ENCODE results near the gene CNTN5. TPM values are rescaled to one million over a fixed set of nuclear protein-coding genes. Genes with fewer than 3 reads are reported as not detected.

Gene CNTN5
- polyA plus RNA-seq, 1 donor from 2014 or later = 1.1 TPM

GRCh38 chr11:99352642-99353041, 331.9 kb downstream of the CNTN5 start:
- Histone ChIP-seq H3K4me2 (ENCODE audit: low read length) (no peak overlapping the region), H2AFZ (ENCODE audit: low read depth, low read length) (no peak overlapping the region), H3K4me3 (ENCODE audit: low read length) (no peak overlapping the region), H3K79me2 (replicated peaks; ENCODE audit: insufficient read depth, low read length) (no peaks in the 10 kb centered on the region), H3K9me2 (ENCODE audit: insufficient read depth, low read length) (no peaks in the 10 kb centered on the region), H3K9me3 (ENCODE audit: low read length) (no peaks in the 10 kb centered on the region), H3F3A (ENCODE audit: insufficient read depth, low read length, poor library complexity, severe bottlenecking) (no peaks in the 10 kb centered on the region), H3K27ac (ENCODE audit: low read length) (no peak overlapping the region), H3K36me3 (ENCODE audit: insufficient read depth, low read length) (no peaks in the 10 kb centered on the region), H4K20me1 (ENCODE audit: insufficient read depth) (no peaks in the 10 kb centered on the region), H3K9ac (ENCODE audit: low read length) (no peak overlapping the region), H3K27me3 (ENCODE audit: insufficient read depth, low read depth, low read length) (no peaks in the 10 kb centered on the region)
- no peak for TF ChIP-seq RAD21 (conservative IDR thresholded peaks at IDR 0.05)
- no peak for TF ChIP-seq REST (IDR thresholded peaks at IDR 0.05; ENCODE audit: borderline replicate concordance)
- no peak for TF ChIP-seq CTCF (IDR thresholded peaks at IDR 0.05; ENCODE audit: poor library complexity, severe bottlenecking)

- H3K4me3 ChIP-seq (ENCODE audit: low read length) = no peak overlapping the region
- H2AFZ ChIP-seq (ENCODE audit: low read depth, low read length) = no peak overlapping the region
- H3F3A ChIP-seq (ENCODE audit: insufficient read depth, low read length, poor library complexity, severe bottlenecking) = no peaks in the 10 kb centered on the region
- no peaks in the 10 kb centered on the region for H4K20me1 ChIP-seq (ENCODE audit: insufficient read depth)
- no peaks in the 10 kb centered on the region for H3K9me2 ChIP-seq (ENCODE audit: insufficient read depth, low read length)
- no peaks in the 10 kb centered on the region for H3K79me2 ChIP-seq (replicated peaks; ENCODE audit: insufficient read depth, low read length)
- no peak overlapping the region for H3K27ac ChIP-seq (ENCODE audit: low read length)
- H3K36me3 ChIP-seq (ENCODE audit: insufficient read depth, low read length) = no peaks in the 10 kb centered on the region
- no peak overlapping the region for H3K9ac ChIP-seq (ENCODE audit: low read length)
- H3K27me3 ChIP-seq (ENCODE audit: insufficient read depth, low read depth, low read length) = peaks cover 29% of the 10 kb centered on the region
- peak; percentile 20 for TF ChIP-seq RAD21 (conservative IDR thresholded peaks at IDR 0.05)
- peak; percentile 99 for TF ChIP-seq POLR2AphosphoS5 (IDR thresholded peaks at IDR 0.05)
- no peak for TF ChIP-seq CTCF (IDR thresholded peaks at IDR 0.05; ENCODE audit: poor library complexity, severe bottlenecking)
- no peak for TF ChIP-seq EZH2 (IDR thresholded peaks at IDR 0.05; ENCODE audit: borderline replicate concordance, insufficient read depth, low read length, poor library complexity, severe bottlenecking)
- TF ChIP-seq EP300 (conservative IDR thresholded peaks at IDR 0.05; ENCODE audit: poor library complexity, severe bottlenecking) = peak; percentile 100
- no peak for TF ChIP-seq TAF1 (IDR thresholded peaks at IDR 0.05; ENCODE audit: low read depth)
- TF ChIP-seq MXI1 (conservative IDR thresholded peaks at IDR 0.05; ENCODE audit: poor library complexity, severe bottlenecking) = no peak
- peak; percentile 73 for TF ChIP-seq REST (IDR thresholded peaks at IDR 0.05; ENCODE audit: borderline replicate concordance)
- no peak for TF ChIP-seq SMC3 (conservative IDR thresholded peaks at IDR 0.05; ENCODE audit: poor library complexity)
- peak overlapping the region; percentile 25 for H3K4me2 ChIP-seq (ENCODE audit: low read length)
- H3K9me3 ChIP-seq (ENCODE audit: low read length) = no peaks in the 10 kb centered on the region
These were observed 345.8 kb downstream of the CNTN5 start for GRCh38 chr11:99366546-99366945.
